OCI-LY3 (cell line): ENCODE data around the gene DCHS2.

ENCODE experiments used
- EZH2phosphoT487 ChIP-seq: fragments of 200-600 bp; shearing (Covaris generic); IDR thresholded peaks from 2 replicates; pipeline ENCODE4 v1.6.1; 2018; ENCODE audit warnings: antibody characterized with exemption, mixed run types, low read depth
- TF ChIP-seq, protein P1 (sequence below): fragments of 200-600, 300-600 bp; sonication (generic); IDR thresholded peaks from 2 replicates; pipeline ENCODE4 v1.5.1; 2014; ENCODE audit warnings: antibody characterized with exemption, low read length, low read depth

DNA sequence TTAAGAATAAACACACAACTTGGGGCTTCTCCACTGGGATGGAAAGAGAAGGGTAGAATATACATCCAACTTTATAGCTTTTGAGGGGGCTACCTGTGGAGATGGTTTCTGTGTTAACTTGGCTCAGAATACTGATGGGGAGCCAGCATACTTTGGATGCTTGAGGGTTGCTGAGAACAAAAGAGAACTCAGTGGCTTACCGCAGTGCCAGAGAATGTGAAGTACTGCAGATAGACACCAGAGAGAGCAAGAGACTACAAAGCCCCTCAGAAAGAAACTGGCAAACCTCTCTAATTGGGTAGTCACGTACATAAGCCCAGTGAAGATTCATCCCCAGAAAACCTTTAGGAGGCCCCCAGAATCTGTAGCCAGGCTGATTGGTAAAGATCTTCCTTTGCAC, 214.4 kb downstream of the DCHS2 start:
- TF ChIP-seq, protein P1, sequence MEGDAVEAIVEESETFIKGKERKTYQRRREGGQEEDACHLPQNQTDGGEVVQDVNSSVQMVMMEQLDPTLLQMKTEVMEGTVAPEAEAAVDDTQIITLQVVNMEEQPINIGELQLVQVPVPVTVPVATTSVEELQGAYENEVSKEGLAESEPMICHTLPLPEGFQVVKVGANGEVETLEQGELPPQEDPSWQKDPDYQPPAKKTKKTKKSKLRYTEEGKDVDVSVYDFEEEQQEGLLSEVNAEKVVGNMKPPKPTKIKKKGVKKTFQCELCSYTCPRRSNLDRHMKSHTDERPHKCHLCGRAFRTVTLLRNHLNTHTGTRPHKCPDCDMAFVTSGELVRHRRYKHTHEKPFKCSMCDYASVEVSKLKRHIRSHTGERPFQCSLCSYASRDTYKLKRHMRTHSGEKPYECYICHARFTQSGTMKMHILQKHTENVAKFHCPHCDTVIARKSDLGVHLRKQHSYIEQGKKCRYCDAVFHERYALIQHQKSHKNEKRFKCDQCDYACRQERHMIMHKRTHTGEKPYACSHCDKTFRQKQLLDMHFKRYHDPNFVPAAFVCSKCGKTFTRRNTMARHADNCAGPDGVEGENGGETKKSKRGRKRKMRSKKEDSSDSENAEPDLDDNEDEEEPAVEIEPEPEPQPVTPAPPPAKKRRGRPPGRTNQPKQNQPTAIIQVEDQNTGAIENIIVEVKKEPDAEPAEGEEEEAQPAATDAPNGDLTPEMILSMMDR, result no peak
- TF ChIP-seq EZH2phosphoT487, result no peak
